WTC11 (cell line): ENCODE data around the gene LGR4. TPM values are rescaled to one million over a fixed set of nuclear protein-coding genes. Genes with fewer than 3 reads are reported as not detected.
A peak's percentile ranks its signal among the peaks of the same experiment; 100 is the strongest.

ENCODE experiments used
- ATAC-seq: fragments of 200-7000 bp; cut with Tn5 transposase; 2 replicates; pipeline ENCODE4 v1.10.0; 2021; ENCODE audit warnings: mild to moderate bottlenecking, moderate library complexity
- CTCF ChIA-PET: fragments of 300-600 bp; sonication (Branson Sonifier 250); formaldehyde crosslinking; loops from one replicate; lab custom pipeline; 2021; ENCODE audit warnings: antibody characterized with exemption; lab: Charles Lee
- POLR2A ChIA-PET: fragments of 350-600 bp; sonication (Branson Sonifier 250); formaldehyde crosslinking; loops from one replicate; lab custom pipeline; 2021; ENCODE audit warnings: antibody characterized with exemption; lab: Charles Lee
- DNase-seq: peaks from one replicate; pipeline ENCODE4 v3.0.0; 2021; ENCODE audit warnings: low spot score
- H3K27ac Mint-ChIP-seq: 2 replicates; pipeline ENCODE4 v1.8.0; 2021; ENCODE audit warnings: mixed read lengths
- H3K27me3 Mint-ChIP-seq: 2 replicates; pipeline ENCODE4 v1.8.0; 2021; ENCODE audit warnings: low read depth, mild to moderate bottlenecking, moderate library complexity, mixed read lengths
- H3K36me3 Mint-ChIP-seq: 2 replicates; pipeline ENCODE4 v1.8.0; 2021; ENCODE audit warnings: mixed read lengths
- H3K4me1 Mint-ChIP-seq: 2 replicates; pipeline ENCODE4 v1.8.0; 2022; ENCODE audit warnings: mixed read lengths
- H3K4me3 Mint-ChIP-seq: 2 replicates; pipeline ENCODE4 v1.8.0; 2021; ENCODE audit warnings: mild to moderate bottlenecking, moderate library complexity, mixed read lengths
- H3K9me3 Mint-ChIP-seq: 2 replicates; pipeline ENCODE4 v1.8.0; 2021; ENCODE audit warnings: mixed read lengths
- E2F5 ChIP-seq: sonication (generic); formaldehyde crosslinking; IDR thresholded peaks from 2 replicates; pipeline ENCODE4 v1.8.1; 2022; ENCODE audit warnings: mild to moderate bottlenecking, moderate library complexity, missing genetic modification reagents
- ERG ChIP-seq: fragments of 250-450 bp; sonication (Bioruptor Pico); IDR thresholded peaks from 2 replicates; pipeline ENCODE4 v1.8.0; 2021; ENCODE audit warnings: mild to moderate bottlenecking
- ETV6 ChIP-seq: sonication (generic); formaldehyde crosslinking; IDR thresholded peaks from 2 replicates; pipeline ENCODE4 v1.8.1; 2022; ENCODE audit warnings: mild to moderate bottlenecking, missing genetic modification reagents
- GRHL2 ChIP-seq: fragments of 250-450 bp; sonication (Bioruptor Pico); IDR thresholded peaks from 2 replicates; pipeline ENCODE4 v1.8.0; 2022; ENCODE audit warnings: mild to moderate bottlenecking, moderate library complexity; ENCODE audit not compliant: insufficient replicate concordance, severe bottlenecking
- JUN ChIP-seq: sonication (generic); formaldehyde crosslinking; IDR thresholded peaks from 2 replicates; pipeline ENCODE4 v1.8.0; 2023; ENCODE audit warnings: mild to moderate bottlenecking, missing genetic modification reagents
- NFATC4 ChIP-seq: fragments of 250-450 bp; sonication (Bioruptor Pico); IDR thresholded peaks from 2 replicates; pipeline ENCODE4 v1.9.0; 2021; ENCODE audit warnings: mild to moderate bottlenecking
- NR2C2 ChIP-seq: sonication (generic); formaldehyde crosslinking; IDR thresholded peaks from 2 replicates; pipeline ENCODE4 v1.8.0; 2022; ENCODE audit warnings: mild to moderate bottlenecking, missing genetic modification reagents
- PRDM15 ChIP-seq: sonication (generic); formaldehyde crosslinking; IDR thresholded peaks from 2 replicates; pipeline ENCODE4 v1.8.0; 2022; ENCODE audit warnings: missing genetic modification reagents
- PRRX2 ChIP-seq: fragments of 250-450 bp; sonication (Bioruptor Pico); IDR thresholded peaks from 2 replicates; pipeline ENCODE4 v1.8.0; 2021; ENCODE audit warnings: mild to moderate bottlenecking
- SMAD4 ChIP-seq: sonication (generic); formaldehyde crosslinking; IDR thresholded peaks from 2 replicates; pipeline ENCODE4 v1.8.0; 2022; ENCODE audit warnings: mild to moderate bottlenecking, missing genetic modification reagents
- SOX15 ChIP-seq: fragments of 250-450 bp; sonication (Bioruptor Pico); IDR thresholded peaks from 2 replicates; pipeline ENCODE4 v1.9.0; 2021; ENCODE audit warnings: mild to moderate bottlenecking
- STAT6 ChIP-seq: sonication (generic); formaldehyde crosslinking; conservative IDR thresholded peaks from 2 replicates; pipeline ENCODE4 v1.8.1; 2023; ENCODE audit warnings: mild to moderate bottlenecking, low read depth, missing genetic modification reagents, moderate library complexity
- ZNF512 ChIP-seq: sonication (generic); formaldehyde crosslinking; IDR thresholded peaks from 2 replicates; pipeline ENCODE4 v1.8.1; 2022; ENCODE audit warnings: missing genetic modification reagents, borderline replicate concordance
- total RNA-seq: library from RNA; stranded (reverse); gene quantifications from 3 replicates; pipeline ENCODE4 v1.2.3, GENCODE V29; 2021
- TF ChIP-seq, protein P1 (sequence below): sonication (generic); formaldehyde crosslinking; IDR thresholded peaks from 2 replicates; pipeline ENCODE4 v1.8.1; 2022; ENCODE audit warnings: low read depth, missing genetic modification reagents, borderline replicate concordance

LGR4 gene
- total RNA-seq, 1 experiment from 2014 or later = 53.8 TPM

DNA sequence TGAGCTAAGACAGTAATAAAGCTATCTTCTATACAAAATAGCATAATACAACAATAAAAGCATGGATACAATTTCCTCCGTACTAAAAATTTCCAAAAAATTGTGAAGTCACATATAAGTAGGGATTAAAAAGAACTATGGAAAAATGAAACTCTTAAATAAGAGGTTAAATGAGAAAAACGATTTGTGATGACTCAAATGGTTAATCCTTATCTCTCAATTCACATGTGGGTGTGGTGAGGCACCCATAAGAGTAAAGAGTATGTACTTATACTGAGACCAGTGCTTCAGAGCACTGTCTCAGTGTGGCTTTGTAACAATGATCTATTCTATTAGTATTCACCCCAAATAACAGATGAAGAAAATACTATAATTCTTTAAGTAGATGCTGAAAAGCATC, 84.6 kb downstream of the LGR4 start (continued):
- no peak for TF ChIP-seq STAT6 (CRISPR knock-in tag)
- no peak for TF ChIP-seq PRDM15 (CRISPR knock-in tag)
- no peak for TF ChIP-seq PRRX2 (CRISPR knock-in tag)
- no peak for TF ChIP-seq SOX15

DNA sequence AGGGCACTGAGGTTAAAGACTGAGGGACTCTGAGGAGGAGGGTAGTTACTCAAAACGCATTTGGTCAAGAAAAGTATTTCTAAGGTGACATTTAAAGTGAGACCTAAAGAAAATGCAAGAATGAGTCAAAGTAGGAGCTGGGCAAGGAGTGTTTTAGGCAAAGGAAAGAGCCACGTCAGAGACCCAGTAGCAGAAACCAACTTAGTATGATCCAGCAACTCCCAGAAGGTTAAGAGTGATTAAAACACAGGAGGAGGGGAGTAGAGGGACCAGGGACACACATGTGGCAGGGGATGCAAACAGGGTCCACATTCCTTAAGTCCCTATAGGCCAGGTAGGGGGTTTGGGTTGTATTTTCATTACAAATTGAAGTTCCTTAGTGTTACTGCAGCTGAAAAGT, 85.2 kb downstream of the LGR4 start:
- Mint-ChIP-seq H3K4me3 (no peak overlapping the region), H3K9me3 (no peaks in the 10 kb centered on the region), H3K27me3 (no peaks in the 10 kb centered on the region), H3K4me1 (peaks cover 58% of the 10 kb centered on the region), H3K36me3 (peaks cover 23% of the 10 kb centered on the region), H3K27ac (peak overlapping the region; percentile 57)
- no peak for TF ChIP-seq ZNF512 (CRISPR knock-in tag)
- no peak for TF ChIP-seq GRHL2 (CRISPR knock-in tag)
- TF ChIP-seq NFATC4 = no peak
- no peak for TF ChIP-seq ERG (CRISPR knock-in tag)
- TF ChIP-seq JUN (CRISPR knock-in tag) = no peak
- no peak for TF ChIP-seq E2F5 (CRISPR knock-in tag)
- TF ChIP-seq, protein P1, sequence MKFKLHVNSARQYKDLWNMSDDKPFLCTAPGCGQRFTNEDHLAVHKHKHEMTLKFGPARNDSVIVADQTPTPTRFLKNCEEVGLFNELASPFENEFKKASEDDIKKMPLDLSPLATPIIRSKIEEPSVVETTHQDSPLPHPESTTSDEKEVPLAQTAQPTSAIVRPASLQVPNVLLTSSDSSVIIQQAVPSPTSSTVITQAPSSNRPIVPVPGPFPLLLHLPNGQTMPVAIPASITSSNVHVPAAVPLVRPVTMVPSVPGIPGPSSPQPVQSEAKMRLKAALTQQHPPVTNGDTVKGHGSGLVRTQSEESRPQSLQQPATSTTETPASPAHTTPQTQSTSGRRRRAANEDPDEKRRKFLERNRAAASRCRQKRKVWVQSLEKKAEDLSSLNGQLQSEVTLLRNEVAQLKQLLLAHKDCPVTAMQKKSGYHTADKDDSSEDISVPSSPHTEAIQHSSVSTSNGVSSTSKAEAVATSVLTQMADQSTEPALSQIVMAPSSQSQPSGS (CRISPR knock-in tag) = no peak
- no peak for TF ChIP-seq ETV6 (CRISPR knock-in tag)
- no peak for TF ChIP-seq NR2C2 (CRISPR knock-in tag)
- TF ChIP-seq SMAD4 = no peak
- no peak for DNase-seq
- ChIA-PET POLR2A (no interaction called here), CTCF (interaction anchor here (0.8 to 1.1 kb wide), 2 partner anchors 28 to 203 kb away, joined by 3 read pairs; no protein-coding TSS in a partner anchor)
- peak; percentile 69 for ATAC-seq
